Common myeloid progenitor, CD34-positive (primary cell): ENCODE results near the gene CNTNAP5.

ENCODE experiments used
- CTCF ChIA-PET: fragments of 350-600 bp; sonication (Branson Sonifier 250); formaldehyde crosslinking; loops from one replicate; lab custom pipeline; 2021; ENCODE audit warnings: antibody characterized with exemption; lab: Charles Lee
- POLR2A ChIA-PET: fragments of 350-600 bp; sonication (Branson Sonifier 250); formaldehyde crosslinking; loops from one replicate; lab custom pipeline; 2021; ENCODE audit warnings: antibody characterized with exemption; lab: Charles Lee
- DNase-seq, 3 donors: peaks; one replicate each; pipeline versions ENCODE4 v3.0.0 to v3.0.0-alpha.2; 2013
- H3K27ac ChIP-seq, 2 experiments: 1 replicate in 1 of 2; 2 replicates in 1 of 2; pipeline ENCODE4 v1.7.0; 2013; ENCODE audit warnings: inconsistent platforms in 2 of 2, low read length in 2 of 2, mild to moderate bottlenecking in 2 of 2, low read depth in 1 of 2, moderate library complexity in 1 of 2; ENCODE audit not compliant: severe bottlenecking in 2 of 2, insufficient read depth in 1 of 2, poor library complexity in 1 of 2
- H3K27me3 ChIP-seq, 5 experiments: replicated peaks in 2 of 5; 1 replicate in 3 of 5; 2 replicates in 2 of 5; pipeline versions ENCODE4 v1.6.1 to v1.7.0; 2013; ENCODE audit warnings: low read length in 4 of 5, mild to moderate bottlenecking in 2 of 5, moderate library complexity in 2 of 5, inconsistent platforms in 1 of 5; ENCODE audit not compliant: insufficient read depth in 5 of 5, control insufficient read depth in 4 of 5
- H3K36me3 ChIP-seq, 4 experiments: 1 replicate in 2 of 4; 2 replicates in 2 of 4; pipeline versions ENCODE4 v1.6.1 to v1.7.0; 2013; ENCODE audit warnings: low read length in 3 of 4, control low read depth in 1 of 4, mild to moderate bottlenecking in 1 of 4; ENCODE audit not compliant: control insufficient read depth in 4 of 4, insufficient read depth in 4 of 4
- H3K4me1 ChIP-seq, 4 experiments: 1 replicate in 3 of 4; 2 replicates in 1 of 4; pipeline versions ENCODE4 v1.6.1 to v1.7.1; 2013; ENCODE audit warnings: low read length in 3 of 4, mild to moderate bottlenecking in 3 of 4, control low read depth in 1 of 4, inconsistent platforms in 1 of 4, moderate library complexity in 1 of 4; ENCODE audit not compliant: control insufficient read depth in 4 of 4, insufficient read depth in 4 of 4; ENCODE audit errors: control extremely low read depth in 1 of 4
- H3K4me3 ChIP-seq, 7 experiments: 1 replicate in 4 of 7; 2 replicates in 3 of 7; pipeline versions ENCODE4 v1.5.1 to v1.7.0; 2013; ENCODE audit warnings: mild to moderate bottlenecking in 7 of 7, low read length in 6 of 7, moderate library complexity in 6 of 7, inconsistent platforms in 2 of 7, low read depth in 2 of 7, control low read depth in 1 of 7; ENCODE audit not compliant: insufficient read depth in 4 of 7, control insufficient read depth in 1 of 7; ENCODE audit errors: extremely low read depth in 1 of 7
- H3K9me3 ChIP-seq, 5 experiments: 1 replicate in 4 of 5; 2 replicates in 1 of 5; pipeline versions ENCODE4 v1.6.1 to v1.7.1; 2013; ENCODE audit warnings: low read length in 4 of 5, mild to moderate bottlenecking in 2 of 5, inconsistent platforms in 1 of 5, low read depth in 1 of 5, moderate library complexity in 1 of 5; ENCODE audit not compliant: control insufficient read depth in 4 of 5, insufficient read depth in 2 of 5; ENCODE audit errors: control extremely low read depth in 1 of 5
- WGBS: methylation state at CpG from one replicate; pipeline ENCODE4 v1.1.5; 2013; ENCODE audit not compliant: insufficient coverage; 5-methylcytosine and 5-hydroxymethylcytosine counted together

CNTNAP5 gene

GRCh38 chr2:124250433-124250832 is 225.3 kb downstream of the CNTNAP5 start:
- H3K36me3 ChIP-seq: no peaks in the 10 kb centered on the region
- POLR2A ChIA-PET: no interaction called here
- H3K4me1 ChIP-seq: no peaks in the 10 kb centered on the region
- no peaks in the 10 kb centered on the region for H3K27me3 ChIP-seq
- 89% methylated on average over 1 of the region's 2 CpGs for WGBS
- no peak for DNase-seq
- H3K9me3 ChIP-seq: no peaks in the 10 kb centered on the region
- H3K27ac ChIP-seq: no peak overlapping the region
- CTCF ChIA-PET: no interaction called here
- H3K4me3 ChIP-seq: no peak overlapping the region

- no peaks in the 10 kb centered on the region for H3K4me1 ChIP-seq
- WGBS: 100% methylated on average over 1 of the region's 5 CpGs
- peaks cover 0 to 3% (median 0%) of the 10 kb centered on the region in 5 experiments for H3K9me3 ChIP-seq
- no peak for DNase-seq
- H3K4me3 ChIP-seq: no peak overlapping the region
- POLR2A ChIA-PET: no interaction called here
- H3K27me3 ChIP-seq: no peaks in the 10 kb centered on the region
- no peak overlapping the region for H3K27ac ChIP-seq
- CTCF ChIA-PET: no interaction called here
- H3K36me3 ChIP-seq: no peaks in the 10 kb centered on the region
Measured at GRCh38 chr2:124254621-124255020, 229.5 kb downstream of the CNTNAP5 start.

GRCh38 chr2:124257120-124257519 is 232.0 kb downstream of the CNTNAP5 start:
- no peak overlapping the region for H3K4me3 ChIP-seq
- H3K36me3 ChIP-seq: no peaks in the 10 kb centered on the region
- WGBS: 100% methylated on average over 1 of the region's 1 CpG
- H3K4me1 ChIP-seq: no peaks in the 10 kb centered on the region
- no peak for DNase-seq
- H3K9me3 ChIP-seq: peaks cover 0 to 3% (median 0%) of the 10 kb centered on the region in 5 experiments
- H3K27me3 ChIP-seq: no peaks in the 10 kb centered on the region
- H3K27ac ChIP-seq: no peak overlapping the region
- ChIA-PET CTCF (no interaction called here), POLR2A (no interaction called here)

GRCh38 chr2:124258140-124258880 is 233.2 kb downstream of the CNTNAP5 start:
- Histone ChIP-seq H3K4me1 (no peaks in the 10 kb centered on the region), H3K9me3 (peaks cover 0 to 3% (median 0%) of the 10 kb centered on the region in 5 experiments), H3K36me3 (no peaks in the 10 kb centered on the region), H3K27me3 (no peaks in the 10 kb centered on the region), H3K27ac (no peak overlapping the region), H3K4me3 (no peak overlapping the region)
- POLR2A ChIA-PET: no interaction called here
- WGBS: 90% methylated on average over 2 of the region's 6 CpGs
- CTCF ChIA-PET: no interaction called here
- no peak for DNase-seq

- H3K9me3 ChIP-seq: peaks cover 0 to 3% (median 0%) of the 10 kb centered on the region in 5 experiments
- H3K4me1 ChIP-seq: no peaks in the 10 kb centered on the region
- DNase-seq: no peak
- H3K27ac ChIP-seq: no peak overlapping the region
- WGBS: 91% methylated on average over 4 of the region's 5 CpGs
- H3K4me3 ChIP-seq: no peak overlapping the region
- no peaks in the 10 kb centered on the region for H3K36me3 ChIP-seq
- CTCF ChIA-PET: interaction anchor here (0.6 kb wide), 1 partner anchor 328 kb away, joined by 4 read pairs; no protein-coding TSS in a partner anchor
- no peaks in the 10 kb centered on the region for H3K27me3 ChIP-seq
- POLR2A ChIA-PET: no interaction called here
Measured at GRCh38 chr2:124261456-124261855, 236.4 kb downstream of the CNTNAP5 start.

- Histone ChIP-seq H3K4me1 (no peaks in the 10 kb centered on the region), H3K9me3 (no peaks in the 10 kb centered on the region), H3K27ac (no peak overlapping the region), H3K27me3 (no peaks in the 10 kb centered on the region), H3K4me3 (no peak overlapping the region), H3K36me3 (no peaks in the 10 kb centered on the region)
- ChIA-PET POLR2A (no interaction called here), CTCF (no interaction called here)
- DNase-seq: no peak
- 100% methylated on average over 1 of the region's 6 CpGs for WGBS
Measured at GRCh38 chr2:124264551-124265091, 239.5 kb downstream of the CNTNAP5 start.

- ChIA-PET CTCF (no interaction called here), POLR2A (no interaction called here)
- Histone ChIP-seq H3K36me3 (no peaks in the 10 kb centered on the region), H3K4me3 (no peak overlapping the region), H3K27ac (no peak overlapping the region), H3K27me3 (no peaks in the 10 kb centered on the region), H3K9me3 (no peaks in the 10 kb centered on the region), H3K4me1 (no peaks in the 10 kb centered on the region)
- 98% methylated on average over 5 of the region's 5 CpGs for WGBS
- no peak for DNase-seq
Measured at GRCh38 chr2:124267794-124268193, 242.7 kb downstream of the CNTNAP5 start.
